Stimulated activated CD8-positive, alpha-beta memory T cell treated with anti-CD3 and anti-CD28 coated beads, Interleukin-2, amount 100 ng/mL, for 1 hour (primary cell): ENCODE results near the gene CTSE.
"Not testable (repeated sequence)": the region's sequence is repeated elsewhere in the genome, so short reads cannot be mapped to it uniquely, and the experiment has no call there.

Source experiments
- DNase-seq, 2 donors: peaks; one replicate each; pipeline ENCODE4 v3.0.0-alpha.2; 2020; ENCODE audit warnings: low read depth in 2 of 2

Gene CTSE

DNA sequence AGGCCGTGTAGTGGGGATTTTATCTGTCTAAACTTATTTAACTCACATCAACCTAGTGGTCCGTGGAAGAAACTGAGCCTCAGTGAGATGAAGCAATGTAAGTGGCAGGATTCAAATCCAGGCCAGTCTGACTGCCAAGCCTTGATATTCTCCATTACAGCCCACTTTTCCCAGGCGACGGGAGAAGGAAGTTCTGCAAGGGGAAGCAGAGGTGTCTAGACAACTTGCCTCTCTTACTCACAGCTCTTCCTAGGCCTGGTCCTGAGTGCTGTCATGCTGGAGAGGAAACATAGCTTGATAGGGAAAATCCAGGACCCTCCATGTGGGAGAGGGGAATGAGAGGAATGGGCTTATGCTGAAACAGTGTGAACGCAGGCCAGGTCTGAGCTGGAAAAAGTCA is 9.1 kb downstream of the CTSE start:
- no peak for DNase-seq

DNA sequence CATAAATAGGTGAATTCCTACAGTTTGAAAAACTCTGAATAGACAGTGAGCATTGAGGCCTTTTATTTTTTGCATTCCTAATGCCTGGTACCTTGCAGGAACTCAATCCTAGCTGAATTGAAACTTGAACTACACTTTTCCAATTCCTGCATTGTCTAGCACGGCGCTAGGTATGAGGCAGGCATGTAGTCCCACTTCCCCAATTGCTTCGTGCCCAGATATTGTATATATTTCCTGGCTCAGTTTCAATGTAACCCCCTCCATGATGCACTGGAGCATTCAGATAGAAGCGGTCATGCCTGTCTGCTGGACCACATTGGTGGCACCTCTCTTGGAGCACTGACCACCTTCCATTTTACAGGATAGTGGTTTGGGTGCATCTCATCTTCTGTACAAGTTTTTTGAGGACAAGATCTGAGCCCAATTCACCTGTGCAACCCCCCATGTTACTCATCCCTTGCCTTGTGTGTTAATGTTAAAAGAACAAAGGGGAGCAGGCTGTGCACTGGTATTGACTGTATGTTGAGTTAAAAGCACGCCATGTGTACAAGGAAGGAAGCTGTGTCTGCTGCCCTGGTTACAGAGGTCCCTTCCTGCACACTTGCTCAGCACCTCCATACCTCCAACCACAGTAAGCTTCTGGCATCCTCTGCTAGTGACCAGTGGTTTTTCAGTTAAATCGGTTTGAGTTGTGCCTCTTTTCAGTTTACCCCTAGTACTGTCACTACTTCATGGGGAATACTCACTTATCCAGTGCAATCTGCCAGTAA is 10.5 kb downstream of the CTSE start:
- DNase-seq, result no peak

DNA sequence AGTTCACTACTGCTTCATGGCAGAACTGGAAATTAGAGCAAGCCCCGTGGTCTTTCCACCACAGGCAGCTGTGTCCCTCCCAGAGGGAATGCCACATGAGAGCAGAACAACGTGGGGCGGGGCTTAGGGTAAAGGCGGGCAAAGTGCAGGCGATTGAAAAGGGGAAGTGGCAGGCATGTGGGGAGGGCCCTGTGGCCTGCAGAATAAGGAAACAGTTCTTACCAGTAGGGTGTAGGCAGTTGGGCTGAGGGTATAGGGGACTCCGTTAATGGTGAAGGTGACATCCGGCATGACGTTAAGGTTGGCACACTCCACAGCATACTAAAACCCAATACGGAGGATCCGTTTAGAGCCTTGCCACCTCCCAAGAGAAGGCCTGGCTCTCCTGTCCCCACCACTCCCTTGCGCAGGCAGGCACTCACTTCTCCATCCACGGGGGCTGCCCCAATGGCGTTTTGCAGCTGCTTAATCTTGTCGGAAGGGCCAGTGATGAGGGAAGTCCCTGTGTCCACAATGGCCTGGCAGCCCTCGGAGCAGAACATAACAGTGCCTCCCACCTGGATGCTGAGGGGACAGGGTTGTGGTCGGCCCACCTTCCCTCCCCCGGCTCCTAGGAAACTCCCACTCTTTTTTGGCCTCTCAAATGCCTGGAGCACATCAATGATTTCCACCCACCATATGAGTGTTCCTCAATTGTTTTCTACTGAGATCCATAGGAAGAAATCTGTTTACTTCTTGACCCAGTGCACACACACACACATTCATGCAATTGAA is 11.4 kb downstream of the CTSE start:
- DNase-seq, result no peak

DNA sequence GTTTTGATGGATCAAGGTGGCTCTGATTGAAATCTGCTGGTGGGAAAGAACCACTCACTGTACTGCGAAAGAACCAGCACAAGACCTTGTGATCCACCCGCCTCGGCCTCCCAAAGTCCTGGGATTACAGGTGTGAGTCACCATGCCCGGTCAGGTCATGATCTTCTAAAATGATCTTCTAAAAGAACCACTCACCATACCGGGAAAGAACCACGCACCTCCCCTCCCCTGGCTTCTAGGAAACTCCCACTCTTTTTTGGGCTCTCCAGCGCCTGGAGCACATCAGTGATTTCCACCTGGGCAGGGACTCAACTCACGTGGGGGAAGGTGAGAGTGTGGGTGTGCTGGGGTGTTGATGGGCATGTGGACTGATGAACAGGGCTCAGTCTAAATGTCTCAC is 12.6 kb downstream of the CTSE start:
- no peak for DNase-seq

DNA sequence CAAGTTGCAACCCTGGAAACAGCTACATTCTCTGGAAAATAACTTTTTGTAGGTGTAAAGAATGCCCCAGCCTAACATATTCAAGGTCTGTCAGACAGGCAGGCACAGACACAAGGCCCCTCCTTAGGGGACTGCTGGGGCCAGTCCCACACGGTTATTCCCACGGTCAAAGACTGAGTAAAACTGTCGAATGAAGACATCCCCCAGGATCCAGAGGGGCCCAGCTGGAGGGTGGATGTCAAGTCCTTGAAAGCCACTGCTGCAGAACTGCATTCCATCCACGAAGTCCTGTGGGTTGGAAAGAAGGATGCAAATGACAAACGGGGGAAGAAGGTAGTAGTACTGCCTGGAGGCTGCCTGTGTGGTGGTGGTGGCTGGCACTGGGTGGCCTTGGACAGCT is 13.6 kb downstream of the CTSE start:
- DNase-seq, result no peak

DNA sequence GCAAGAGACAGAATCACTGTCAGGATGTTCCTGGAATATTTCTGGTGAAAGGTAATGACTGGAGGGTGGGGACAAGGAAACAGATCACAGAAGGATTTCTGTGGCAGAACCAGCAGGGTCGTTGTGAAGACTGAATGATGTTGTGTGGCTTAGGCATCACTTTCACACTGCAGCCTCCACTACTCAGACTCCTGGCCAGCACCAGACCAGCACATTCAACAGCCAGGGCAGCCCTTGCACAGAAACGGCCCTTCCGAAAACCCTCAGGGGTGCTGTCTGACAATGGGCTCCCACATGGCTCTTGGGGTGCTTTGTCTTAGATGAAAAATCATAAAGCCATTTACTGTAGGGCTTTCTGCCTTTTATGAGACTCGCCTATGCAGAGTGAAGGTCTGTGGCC is 16.7 kb downstream of the CTSE start:
- no peak for DNase-seq

DNA sequence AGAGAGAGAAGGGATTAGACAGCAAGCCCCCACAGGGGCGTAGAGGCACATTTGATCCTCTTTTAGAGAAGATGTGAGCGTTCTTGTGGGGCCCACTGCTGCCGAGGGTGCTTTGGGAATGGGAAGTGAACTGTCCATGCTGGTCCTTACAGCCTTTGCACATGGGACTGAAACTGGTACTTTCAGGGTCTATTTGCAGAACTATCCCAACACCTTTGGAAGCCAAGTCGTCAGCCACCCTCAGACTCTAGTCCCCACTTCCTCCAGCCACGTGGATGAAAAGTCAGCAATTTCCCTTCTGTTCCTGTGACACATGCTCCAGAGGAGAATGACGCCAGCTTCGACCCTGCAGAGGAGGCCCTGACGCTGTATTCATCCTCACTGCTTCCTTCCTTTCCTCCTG is 17.9 kb downstream of the CTSE start:
- DNase-seq, result no peak

DNA sequence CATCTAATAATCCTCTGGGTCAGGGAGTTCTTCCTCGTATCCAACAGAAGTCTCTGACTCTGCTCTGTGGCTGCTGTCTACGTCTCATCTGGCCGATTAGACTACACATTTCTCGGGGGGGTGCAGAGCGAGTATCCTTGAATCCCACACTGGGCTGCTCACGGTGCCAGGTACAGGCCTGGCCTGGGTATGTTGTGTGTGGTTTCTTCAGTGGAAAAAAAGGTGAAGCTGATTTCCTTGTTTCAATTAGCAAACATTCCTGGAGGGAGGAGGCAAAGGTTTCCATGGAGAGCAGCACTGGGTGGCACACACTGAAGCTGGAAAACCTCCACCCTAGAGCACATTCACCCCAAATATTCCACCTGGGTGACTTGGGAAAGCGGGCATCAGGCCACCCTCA is 18.5 kb downstream of the CTSE start:
- no peak for DNase-seq

DNA sequence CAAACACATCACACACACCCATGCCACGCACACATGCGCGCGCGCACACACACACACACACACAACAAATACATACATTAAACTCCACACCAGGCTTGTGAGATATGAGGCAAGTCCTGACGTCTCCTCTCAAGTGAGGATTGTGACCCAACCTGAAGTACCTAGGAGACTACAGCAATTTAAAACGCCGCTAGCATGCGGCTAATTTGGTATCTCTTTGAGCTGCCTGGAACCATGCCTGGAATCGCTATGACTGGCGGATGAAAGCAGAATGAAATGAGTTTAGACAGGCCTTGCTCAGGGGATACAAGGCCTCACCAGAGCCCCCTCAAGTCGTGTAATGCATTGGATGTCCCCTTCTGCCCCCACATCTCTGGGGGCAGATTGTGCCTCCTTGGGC is 18.9 kb downstream of the CTSE start:
- no peak for DNase-seq

DNA sequence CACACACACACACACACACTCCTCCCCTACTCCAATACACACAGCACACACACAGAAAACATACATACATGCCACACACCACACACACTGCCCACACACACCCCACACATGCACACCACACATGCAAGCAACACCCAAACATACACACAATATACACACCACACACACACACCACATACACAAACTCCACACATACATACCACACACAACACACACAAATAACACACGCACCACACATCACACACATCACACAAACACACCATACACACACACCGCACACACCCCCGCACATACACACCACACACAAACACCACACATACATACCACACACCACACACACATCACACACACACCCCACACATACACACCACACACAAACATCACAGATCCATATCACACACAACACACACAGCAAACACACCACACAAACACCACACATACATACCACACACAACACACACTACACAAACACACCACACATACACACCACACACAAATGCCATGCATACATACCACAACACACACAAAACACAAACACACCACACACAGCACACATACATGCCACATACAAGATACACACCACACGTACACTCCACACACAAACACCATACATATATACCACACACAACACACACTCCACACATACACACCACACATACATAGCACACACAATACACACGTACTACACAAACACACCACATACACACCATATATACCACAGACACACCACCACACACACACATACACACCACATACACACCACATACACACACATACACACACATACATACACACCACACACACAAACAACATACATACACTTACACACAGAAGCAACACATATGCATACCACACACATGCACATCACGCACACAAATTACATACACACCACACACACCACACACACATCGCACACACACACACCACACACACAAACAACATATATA is 19.6 kb downstream of the CTSE start:
- DNase-seq, result no peak

DNA sequence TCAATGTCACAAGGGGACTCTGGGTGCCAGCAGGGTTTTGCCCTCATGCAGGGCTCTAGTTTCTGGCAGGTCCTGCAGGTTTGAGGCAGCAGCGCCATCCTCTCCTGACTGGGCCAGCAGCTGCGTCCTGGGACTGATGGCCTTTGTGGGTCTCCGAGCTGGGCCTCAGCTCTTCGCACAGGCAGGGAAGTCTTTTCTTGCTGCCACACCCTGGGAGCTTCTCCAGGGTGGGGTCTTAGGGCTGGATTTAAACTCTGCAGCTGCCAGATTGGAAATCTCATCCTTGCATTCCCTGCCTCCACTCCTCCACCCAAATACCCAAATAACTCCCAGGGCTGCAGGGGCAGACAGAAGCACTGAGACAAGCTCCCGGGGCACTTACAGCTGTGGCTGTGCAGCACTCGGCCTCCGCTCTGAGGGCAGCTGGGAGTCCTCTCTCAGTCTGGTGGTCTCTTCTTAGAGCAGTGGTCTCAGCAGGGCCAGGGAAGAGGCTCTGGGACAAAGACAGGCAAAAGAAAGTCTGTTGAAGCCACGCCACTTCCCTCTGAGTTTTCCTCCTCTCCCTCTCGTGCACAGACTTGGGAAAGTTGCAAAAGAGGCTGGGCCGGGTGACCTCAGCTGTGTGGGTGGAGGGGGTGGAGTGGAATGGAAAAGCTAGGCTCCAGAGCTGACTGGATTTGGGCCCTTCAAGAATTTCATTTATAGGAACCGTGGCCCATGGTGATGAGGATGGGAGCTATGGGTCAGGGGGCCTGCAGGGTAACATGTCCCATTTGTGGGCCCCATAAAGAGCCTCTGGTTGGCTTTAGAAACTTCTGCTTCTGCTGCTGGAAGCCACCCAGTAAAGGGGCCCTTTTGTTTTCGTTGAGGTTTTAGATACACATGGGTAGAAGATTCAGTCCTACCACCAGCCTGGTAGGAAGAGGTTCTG is 20.6 kb downstream of the CTSE start, which contains the start of gene RAB7B:
RAB7B (minus strand) TSS at position 525 of the 931 bp plus-strand sequence. CDS start 9,260 bp downstream, outside the sequence.
- DNase-seq, result no peak

DNA sequence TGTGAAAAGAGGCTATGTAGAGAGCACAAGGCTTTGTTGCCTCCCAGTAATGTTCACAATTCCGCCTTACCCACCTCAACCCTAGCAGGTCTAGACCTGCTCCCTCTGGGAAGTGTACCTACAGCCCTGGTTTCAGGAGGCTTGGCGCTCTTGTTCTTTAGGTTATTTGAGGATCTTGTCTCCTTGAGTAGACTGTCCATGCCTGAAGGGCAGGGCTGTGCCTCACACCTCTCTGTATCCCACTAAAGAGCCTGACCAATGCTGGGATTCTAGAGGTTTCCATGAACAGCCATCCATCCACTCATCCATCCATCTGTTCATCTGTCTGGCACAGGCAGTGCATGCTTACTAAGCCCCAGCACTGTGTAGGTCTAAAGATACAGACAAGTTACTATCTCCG is 21.5 kb downstream of the CTSE start:
- DNase-seq, result no peak

DNA sequence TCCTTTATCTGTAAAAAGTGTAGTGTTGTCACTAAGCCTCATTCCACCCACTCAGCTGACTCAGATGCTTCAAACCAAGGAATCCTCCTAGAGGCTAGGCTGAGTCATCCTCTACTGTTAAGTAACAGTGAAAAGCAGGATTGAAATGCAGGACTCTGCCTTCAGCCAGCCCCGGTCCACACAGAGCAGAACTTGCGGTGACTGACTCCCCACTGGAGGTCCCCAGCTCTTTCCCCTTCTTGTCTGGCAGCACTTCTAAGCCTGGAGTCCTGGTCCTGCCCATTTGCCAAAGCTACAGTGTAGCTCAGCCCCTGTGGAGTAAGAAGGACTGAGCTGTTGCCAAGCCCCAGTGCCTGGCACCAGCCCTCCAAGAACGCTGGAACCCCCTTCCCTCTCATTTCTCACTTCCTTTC is 22.2 kb downstream of the CTSE start:
- no peak for DNase-seq

DNA sequence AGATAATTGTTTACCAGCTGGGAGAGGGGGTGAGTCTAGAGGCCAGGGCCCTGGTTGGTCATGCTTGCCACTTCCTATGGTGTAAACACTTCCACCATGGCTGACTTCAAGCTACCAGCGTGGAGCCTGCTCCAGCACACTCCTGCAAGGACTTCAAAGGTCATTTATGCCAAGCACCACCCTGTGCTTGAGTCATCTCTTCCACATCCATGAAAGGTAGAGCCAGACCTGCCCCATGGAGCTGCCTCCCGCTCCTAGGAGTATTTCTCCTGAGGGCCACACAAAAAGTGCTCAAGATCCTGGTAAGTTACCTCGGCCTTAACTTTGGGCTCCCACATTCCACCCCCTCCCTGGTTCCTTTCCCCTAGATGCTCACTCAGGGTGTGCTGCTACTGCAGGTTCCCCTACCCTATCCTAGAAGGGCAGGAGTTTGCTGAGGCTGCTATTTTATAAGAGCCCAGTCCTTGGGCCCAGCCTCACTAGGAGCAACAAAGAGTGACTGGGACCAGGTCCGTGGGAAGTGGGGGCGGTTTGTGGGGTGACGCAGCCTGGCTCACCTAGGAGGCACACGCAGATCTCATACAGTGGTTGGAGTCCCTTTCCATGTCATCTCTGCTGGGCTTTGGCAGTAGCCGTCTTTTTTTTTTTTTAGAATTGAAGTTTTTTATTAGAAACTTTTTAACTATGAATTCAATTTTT is 22.9 kb downstream of the CTSE start:
- DNase-seq, result no peak

DNA sequence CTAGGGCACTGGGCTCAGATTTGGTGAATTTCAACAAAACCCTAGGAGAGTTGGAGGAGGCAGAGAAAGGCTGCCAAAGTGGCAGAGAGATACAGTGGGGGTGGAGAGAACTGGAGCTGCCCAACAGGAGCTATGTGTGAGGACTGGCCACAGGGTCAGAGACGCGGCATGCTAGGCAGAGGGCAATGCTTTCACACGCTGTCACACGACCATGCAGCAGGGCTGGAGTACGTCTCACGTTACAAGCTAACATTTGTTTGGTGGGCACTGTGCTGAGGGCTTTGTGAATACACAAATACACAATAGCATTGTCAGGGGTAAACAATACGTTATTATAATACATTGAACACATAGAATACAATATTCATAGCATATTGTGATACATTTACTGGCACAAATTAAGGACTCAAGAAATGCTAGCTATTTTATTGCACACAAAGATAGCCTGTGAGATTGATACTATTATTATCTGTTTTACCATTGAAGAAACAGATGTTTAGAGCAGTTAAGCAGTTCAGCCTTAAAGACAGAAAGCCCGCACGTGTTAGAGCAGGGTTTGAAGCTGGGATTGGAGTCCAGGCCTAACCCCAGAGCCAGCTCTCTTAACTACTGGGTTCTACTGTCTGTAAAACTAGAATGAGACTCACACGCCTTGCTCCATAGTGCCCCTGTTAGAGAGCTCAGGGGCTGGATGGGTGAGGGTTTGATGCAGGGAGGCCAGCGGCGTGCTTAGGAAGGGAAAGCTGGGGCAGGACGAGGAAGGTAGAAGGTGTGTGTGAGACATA is 25.0 kb downstream of the CTSE start:
- no peak for DNase-seq

DNA sequence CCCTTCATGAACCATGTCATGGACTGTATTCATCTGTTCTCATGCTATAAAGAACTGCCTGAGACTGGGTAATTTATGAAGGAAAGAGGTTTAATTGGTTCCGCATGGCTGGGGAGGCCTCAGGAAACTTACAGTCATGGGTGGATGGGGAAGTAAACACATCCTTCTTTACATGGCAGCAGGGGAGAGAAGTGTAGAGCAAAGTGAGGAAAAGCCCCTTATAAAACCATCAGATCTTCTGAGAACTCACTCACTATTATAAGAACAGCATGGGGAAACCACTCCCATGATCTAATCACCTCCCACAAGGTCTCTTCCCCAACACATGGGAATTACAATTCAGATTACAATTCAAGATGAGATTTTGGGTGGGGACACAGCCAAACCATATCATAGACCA is 27.1 kb downstream of the CTSE start:
- DNase-seq, result not testable (repeated sequence)

DNA sequence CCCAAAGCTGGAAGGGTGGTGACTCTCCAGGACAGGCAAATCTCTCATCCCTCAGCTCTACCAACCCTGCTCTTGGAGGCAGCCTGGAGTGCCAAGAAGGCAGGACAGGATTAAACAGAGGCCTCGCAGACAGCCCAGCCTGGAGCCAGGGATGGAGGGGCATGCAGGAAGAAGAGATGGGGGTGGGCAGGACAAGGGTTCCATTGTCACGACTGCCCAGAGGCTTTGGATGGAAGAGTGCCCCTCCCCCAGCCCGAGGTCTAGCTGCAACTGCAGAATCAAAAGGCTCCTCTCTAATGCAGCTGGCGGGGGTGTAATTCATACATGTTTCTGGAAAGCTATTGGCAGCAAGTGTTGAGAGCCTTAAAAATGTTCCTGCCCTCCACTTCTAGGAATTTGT is 29.3 kb downstream of the CTSE start:
- no peak for DNase-seq

DNA sequence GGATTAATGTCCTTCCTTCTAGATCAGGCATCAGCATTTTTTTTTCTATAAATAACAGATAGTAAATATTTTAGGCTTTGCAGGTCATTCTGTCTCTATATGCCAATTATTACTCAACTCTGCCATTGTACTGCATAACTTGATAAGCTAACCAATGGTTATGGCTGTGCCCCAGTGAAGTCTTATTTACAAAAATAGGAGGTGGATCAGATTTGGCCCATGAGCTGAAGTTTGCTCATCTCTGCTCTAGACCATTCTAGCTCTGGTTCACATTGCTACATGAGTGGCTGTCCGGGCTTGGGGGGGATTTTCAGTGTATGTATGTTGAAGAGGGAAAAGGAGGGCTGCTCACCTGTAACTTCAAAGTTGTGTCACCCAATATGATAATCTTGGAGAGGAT is 30.6 kb downstream of the CTSE start:
- DNase-seq, result no peak

DNA sequence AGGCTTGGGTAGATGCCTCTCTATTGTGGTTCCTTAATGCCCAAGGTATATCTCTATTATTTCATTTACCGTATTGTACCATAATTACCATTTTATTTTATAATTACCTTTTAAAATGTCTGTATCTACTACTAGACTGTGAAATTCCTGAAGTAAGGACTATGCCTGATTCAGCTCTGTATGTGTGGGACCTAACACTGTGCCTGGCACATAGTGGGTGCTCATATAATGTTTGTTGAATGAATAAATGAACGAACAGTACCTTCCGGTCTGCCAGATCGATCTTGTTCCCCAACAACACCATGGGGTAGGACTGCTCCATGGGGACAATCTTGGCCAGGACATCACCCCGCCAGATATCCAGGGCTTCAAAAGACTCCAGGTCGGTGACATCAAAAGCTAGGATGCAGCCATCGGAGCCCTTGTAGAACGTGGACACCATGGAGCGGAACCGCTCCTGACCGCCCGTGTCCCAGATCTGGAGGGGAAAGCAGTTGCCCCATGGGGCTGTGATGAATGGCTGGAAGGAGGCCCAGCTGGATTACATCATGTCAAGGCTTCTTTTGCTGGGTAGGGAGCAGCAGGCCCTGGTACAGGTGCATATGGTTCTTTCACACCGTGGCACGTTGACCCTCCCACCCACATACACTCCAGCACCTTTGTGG is 31.3 kb downstream of the CTSE start:
- no peak for DNase-seq
